ENCODE results near the gene PTCD2.
"Not testable (repeated sequence)": the region's sequence is repeated elsewhere in the genome, so short reads cannot be mapped to it uniquely, and the experiment has no call there.

Gene PTCD2

DNA sequence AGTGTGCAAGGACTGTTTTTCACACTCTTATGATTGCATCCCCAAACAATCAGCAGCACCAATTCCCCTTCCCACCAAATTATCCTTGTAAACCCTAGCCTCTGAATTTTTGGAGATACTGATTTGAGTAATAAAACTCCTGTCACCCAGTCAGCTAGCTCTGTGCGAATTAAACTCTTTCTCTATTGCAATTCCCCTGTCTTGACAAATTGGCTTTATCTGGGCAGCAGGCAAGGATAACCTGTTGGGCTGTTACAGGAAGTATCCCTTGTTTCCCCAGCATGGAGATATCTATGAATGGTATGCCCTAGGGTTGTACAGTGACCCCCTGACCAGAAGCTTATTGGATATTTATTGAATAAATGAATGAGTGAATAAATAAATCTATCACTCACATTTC, 80.8 kb downstream of the PTCD2 start:
- no peak overlapping the region for H3K4me3 ChIP-seq (ENCODE audit: low read depth, low read length)
- TF ChIP-seq, protein P1, sequence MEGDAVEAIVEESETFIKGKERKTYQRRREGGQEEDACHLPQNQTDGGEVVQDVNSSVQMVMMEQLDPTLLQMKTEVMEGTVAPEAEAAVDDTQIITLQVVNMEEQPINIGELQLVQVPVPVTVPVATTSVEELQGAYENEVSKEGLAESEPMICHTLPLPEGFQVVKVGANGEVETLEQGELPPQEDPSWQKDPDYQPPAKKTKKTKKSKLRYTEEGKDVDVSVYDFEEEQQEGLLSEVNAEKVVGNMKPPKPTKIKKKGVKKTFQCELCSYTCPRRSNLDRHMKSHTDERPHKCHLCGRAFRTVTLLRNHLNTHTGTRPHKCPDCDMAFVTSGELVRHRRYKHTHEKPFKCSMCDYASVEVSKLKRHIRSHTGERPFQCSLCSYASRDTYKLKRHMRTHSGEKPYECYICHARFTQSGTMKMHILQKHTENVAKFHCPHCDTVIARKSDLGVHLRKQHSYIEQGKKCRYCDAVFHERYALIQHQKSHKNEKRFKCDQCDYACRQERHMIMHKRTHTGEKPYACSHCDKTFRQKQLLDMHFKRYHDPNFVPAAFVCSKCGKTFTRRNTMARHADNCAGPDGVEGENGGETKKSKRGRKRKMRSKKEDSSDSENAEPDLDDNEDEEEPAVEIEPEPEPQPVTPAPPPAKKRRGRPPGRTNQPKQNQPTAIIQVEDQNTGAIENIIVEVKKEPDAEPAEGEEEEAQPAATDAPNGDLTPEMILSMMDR (conservative IDR thresholded peaks at IDR 0.05; ENCODE audit: low read depth, low read length), result no peak
- DNase-seq (ENCODE audit: low read depth), result no peak

DNA sequence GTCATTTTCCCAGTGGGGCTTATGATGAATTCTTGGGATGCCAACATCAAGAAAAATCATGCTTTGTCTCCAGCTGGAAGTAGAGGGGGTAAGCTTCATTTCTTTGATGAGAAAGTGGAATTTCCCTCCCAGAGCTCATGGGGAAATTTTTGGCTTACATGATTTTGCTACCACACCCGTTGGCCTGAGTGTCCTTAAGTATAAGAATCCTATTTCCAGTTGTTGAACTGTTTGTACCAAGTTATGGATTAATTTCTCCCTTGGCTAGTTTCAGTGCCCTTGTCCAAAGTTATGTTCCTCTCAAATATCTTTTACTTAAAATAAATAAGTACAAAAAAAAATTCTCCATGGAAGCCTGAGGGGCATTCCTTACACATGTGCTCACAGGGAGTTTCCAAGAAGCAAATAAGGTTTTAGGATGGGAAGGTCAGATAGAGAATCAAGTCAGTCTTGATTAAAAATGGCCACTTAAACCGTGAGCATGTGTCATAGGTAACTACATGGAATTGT, 82.3 kb downstream of the PTCD2 start:
- DNase-seq (ENCODE audit: low read depth), result no peak
- TF ChIP-seq, protein P1 (conservative IDR thresholded peaks at IDR 0.05; ENCODE audit: low read depth, low read length), result no peak
- H3K4me3 ChIP-seq (ENCODE audit: low read depth, low read length), result no peak overlapping the region

DNA sequence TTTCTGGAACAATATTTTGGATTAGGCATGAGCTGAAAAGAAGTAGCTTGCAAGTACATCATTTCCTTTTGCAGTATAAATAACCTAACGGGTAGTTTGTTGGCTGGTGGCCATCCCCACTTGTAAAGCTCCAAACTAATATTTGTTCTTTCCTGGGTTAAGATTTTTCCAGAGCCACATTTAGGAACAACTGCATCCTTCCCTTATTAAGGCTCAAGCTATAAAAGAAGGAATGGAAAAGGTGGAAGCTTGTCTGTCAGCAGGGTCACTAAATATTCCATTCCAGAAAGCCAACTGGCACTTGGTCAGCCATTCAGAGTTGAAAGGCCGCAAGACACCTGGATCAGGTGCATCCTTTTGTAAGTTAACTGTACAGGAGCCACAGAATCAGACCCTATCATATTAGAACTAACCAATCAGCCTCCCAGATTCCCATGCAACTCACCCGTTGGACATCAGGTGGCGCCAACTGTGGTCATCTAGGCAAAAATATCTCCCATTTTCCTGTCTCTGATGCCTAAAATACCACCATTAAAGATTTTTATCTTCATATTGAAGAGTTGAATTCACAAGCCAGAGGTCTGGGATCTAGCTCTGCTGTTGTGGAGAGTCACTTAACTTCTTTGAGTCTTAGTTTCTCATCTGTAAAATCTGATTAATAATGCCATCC, 82.9 kb downstream of the PTCD2 start:
- no peak overlapping the region for H3K4me3 ChIP-seq (ENCODE audit: low read depth, low read length)
- DNase-seq (ENCODE audit: low read depth), result peak; percentile 54
- TF ChIP-seq, protein P1 (conservative IDR thresholded peaks at IDR 0.05; ENCODE audit: low read depth, low read length), result peak; percentile 72

DNA sequence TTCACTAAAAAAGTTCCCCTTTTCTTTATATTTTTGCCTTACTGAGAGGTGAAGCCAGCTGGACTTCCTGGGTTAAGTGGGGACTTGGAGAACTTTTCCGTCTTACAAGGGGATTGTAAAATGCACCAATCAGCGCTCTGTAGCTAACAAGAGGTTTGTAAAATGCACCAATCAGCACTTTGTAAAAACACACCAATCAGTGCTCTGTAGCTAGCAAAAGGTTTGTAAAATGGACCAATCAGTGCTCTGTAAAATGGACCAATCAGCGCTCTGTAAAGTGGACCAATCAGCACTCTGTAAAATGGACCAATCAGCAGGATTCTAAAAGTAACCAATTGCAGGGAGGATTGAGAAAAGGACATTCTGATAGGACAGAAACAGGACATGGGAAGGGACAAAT, 84.6 kb downstream of the PTCD2 start:
- DNase-seq (ENCODE audit: low read depth); H3K4me3 ChIP-seq (ENCODE audit: low read depth, low read length): not testable (repeated sequence)

DNA sequence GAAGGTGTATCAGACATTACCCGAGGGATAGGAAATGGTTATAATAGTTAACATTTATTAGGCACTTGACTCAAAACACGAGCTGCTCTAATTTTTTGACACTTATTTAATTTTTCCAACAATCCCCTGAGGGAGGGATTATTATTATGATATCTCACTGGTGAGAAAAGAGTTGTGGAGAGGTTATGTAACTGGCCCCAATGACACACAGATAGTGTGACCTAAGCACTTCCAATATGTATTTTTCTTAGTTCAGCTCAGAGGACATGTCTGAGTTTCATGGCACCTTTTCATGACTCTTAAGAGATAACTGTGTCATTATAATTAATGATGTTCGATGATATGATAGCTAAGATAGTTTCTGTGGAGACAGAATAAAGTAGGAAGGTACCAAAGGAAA, 86.9 kb downstream of the PTCD2 start:
- no peak overlapping the region for H3K4me3 ChIP-seq (ENCODE audit: low read depth, low read length)
- TF ChIP-seq, protein P1 (conservative IDR thresholded peaks at IDR 0.05; ENCODE audit: low read depth, low read length), result no peak

DNA sequence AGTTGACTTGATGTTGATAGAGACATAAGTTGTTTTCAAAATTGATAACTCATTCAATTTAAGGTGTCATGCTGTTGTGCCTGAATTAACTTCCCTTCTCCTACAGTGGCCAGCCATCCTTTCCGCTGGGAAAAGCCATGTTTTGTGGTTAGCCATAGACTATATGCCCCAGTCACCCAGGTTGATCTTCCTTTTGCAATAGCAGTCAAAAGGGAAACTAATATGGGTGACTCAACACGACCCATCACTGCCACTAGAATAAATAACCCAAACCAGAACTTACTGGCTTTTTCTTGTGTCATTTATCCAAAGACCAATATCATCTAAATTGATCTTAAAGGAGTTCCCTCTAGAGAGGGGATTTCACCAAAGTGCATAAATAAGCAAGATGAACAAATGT, 87.4 kb downstream of the PTCD2 start:
- no peak overlapping the region for H3K4me3 ChIP-seq (ENCODE audit: low read depth, low read length)
- DNase-seq (ENCODE audit: low read depth), result no peak
- TF ChIP-seq, protein P1 (conservative IDR thresholded peaks at IDR 0.05; ENCODE audit: low read depth, low read length), result no peak

More for the DNA sequence above, 86.9 kb downstream of the PTCD2 start:
- no peak for DNase-seq (ENCODE audit: low read depth)

DNA sequence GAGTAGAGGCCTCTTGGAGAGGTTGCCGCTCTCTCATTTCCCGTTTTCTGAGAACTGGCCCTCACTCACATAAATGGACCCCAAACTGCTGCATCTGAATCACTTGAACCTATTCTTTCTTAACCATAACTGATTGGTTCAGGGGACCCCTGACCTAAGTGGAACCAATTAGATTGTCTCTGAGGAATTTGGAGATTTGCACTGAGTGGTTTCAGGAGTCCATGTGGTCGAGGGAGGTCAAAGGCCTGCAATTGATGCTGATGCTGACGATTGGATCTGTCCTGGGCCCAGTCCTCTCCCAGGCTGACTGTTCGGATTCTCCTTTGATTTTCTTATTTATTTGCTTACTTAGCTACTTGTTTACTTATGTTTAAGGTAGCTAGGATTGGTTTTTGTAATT, 88.0 kb downstream of the PTCD2 start:
- TF ChIP-seq, protein P1 (conservative IDR thresholded peaks at IDR 0.05; ENCODE audit: low read depth, low read length), result no peak
- no peak overlapping the region for H3K4me3 ChIP-seq (ENCODE audit: low read depth, low read length)

More for the DNA sequence above, 88.0 kb downstream of the PTCD2 start:
- no peak for DNase-seq (ENCODE audit: low read depth)

Measured in choroid plexus epithelial cell (primary cell).